SK-N-SH (cell line): ENCODE results near the gene NDOR1. TPM values are rescaled to one million over a fixed set of nuclear protein-coding genes. Genes with fewer than 3 reads are reported as not detected.

ENCODE experiments used
- CTCF ChIP-seq: fragments of 200-600 bp; sonication (generic); IDR thresholded peaks from 2 replicates; pipeline ENCODE4 v1.6.1; 2017; ENCODE audit warnings: antibody characterized with exemption, mild to moderate bottlenecking, moderate library complexity
- EP300 ChIP-seq, 2 experiments: IDR thresholded peaks; 2 replicates each; pipeline versions ENCODE4 v1.4.0 to v1.6.1; 2012; ENCODE audit warnings: borderline replicate concordance in 1 of 2, low read depth in 1 of 2, low read length in 1 of 2
- EZH2phosphoT487 ChIP-seq: fragments of 200-600 bp; sonication (generic); IDR thresholded peaks from 2 replicates; pipeline ENCODE4 v1.6.1; 2017; ENCODE audit warnings: low read depth, mixed run types, mild to moderate bottlenecking, antibody characterized with exemption, moderate library complexity, borderline replicate concordance
- FOSL2 ChIP-seq: IDR thresholded peaks from 2 replicates; pipeline ENCODE4 v1.4.0; 2012; ENCODE audit warnings: low read depth, mild to moderate bottlenecking, moderate library complexity, borderline replicate concordance
- FOXJ3 ChIP-seq: sonication (generic); formaldehyde crosslinking; IDR thresholded peaks from 2 replicates; pipeline ENCODE4 v1.5.1; 2020; ENCODE audit warnings: mild to moderate bottlenecking, missing genetic modification reagents
- FOXM1 ChIP-seq: IDR thresholded peaks from 2 replicates; pipeline ENCODE4 v1.4.0; 2012; ENCODE audit warnings: low read depth, mild to moderate bottlenecking
- GATA2 ChIP-seq: sonication (generic); formaldehyde crosslinking; IDR thresholded peaks from 2 replicates; pipeline ENCODE4 v1.5.0; 2020; ENCODE audit warnings: mild to moderate bottlenecking, missing genetic modification reagents
- IRF3 ChIP-seq: fragments of 150-350 bp; IDR thresholded peaks from 2 replicates; pipeline ENCODE4 v1.6.1; 2016; ENCODE audit warnings: mild to moderate bottlenecking, low read depth, low read length
- JUND ChIP-seq: IDR thresholded peaks from 2 replicates; pipeline ENCODE4 v1.4.0; 2012
- MAX ChIP-seq: IDR thresholded peaks from 2 replicates; pipeline ENCODE4 v1.4.0; 2012; ENCODE audit warnings: low read depth
- POLR2AphosphoS5 ChIP-seq: IDR thresholded peaks from 2 replicates; pipeline ENCODE4 v1.6.1; 2012; ENCODE audit warnings: low read depth, low read length
- RAD21 ChIP-seq: IDR thresholded peaks from 2 replicates; pipeline ENCODE4 v1.6.1; 2012; ENCODE audit warnings: mild to moderate bottlenecking, low read length
- TAF1 ChIP-seq: IDR thresholded peaks from 2 replicates; pipeline ENCODE4 v1.6.1; 2012; ENCODE audit warnings: low read depth, mild to moderate bottlenecking, low read length, moderate library complexity, borderline replicate concordance
- TCF12 ChIP-seq: IDR thresholded peaks from 2 replicates; pipeline ENCODE4 v1.4.0; 2012
- USF2 ChIP-seq: fragments of 150-350 bp; IDR thresholded peaks from 2 replicates; pipeline ENCODE4 v1.6.1; 2017; ENCODE audit warnings: antibody characterized with exemption, low read length, low read depth, borderline replicate concordance
- polyA plus RNA-seq, 3 experiments: library from polyadenylated mRNA; depleted of rRNA; stranded (reverse); fragments of >200 nt; gene quantifications; 2 replicates each; pipeline ENCODE4 v1.2.3, GENCODE V29; 2012
- TF ChIP-seq, protein P1 (sequence below): IDR thresholded peaks from 2 replicates; pipeline ENCODE4 v1.6.1; 2012; ENCODE audit warnings: mild to moderate bottlenecking, low read depth, low read length, moderate library complexity

The NDOR1 gene
- polyA plus RNA-seq, 1 of the 3 experiments (the other 2 are of a cell fraction), result 8.6 TPM

GRCh38 chr9:137200311-137201204 lies 4.9 kb upstream of the NDOR1 start, which contains the start of gene TPRN (continued):
- TF ChIP-seq POLR2AphosphoS5 (peak; percentile 75), TAF1 (peak; percentile 94), EP300 (IDR thresholded peaks at IDR 0.05; ENCODE audit: borderline replicate concordance in 1 of 2, low read depth in 1 of 2, low read length in 1 of 2) (no peak), RAD21 (no peak), USF2 (peak; percentile 10; the same call in 1 of the 2 replicates), CTCF (no peak), GATA2 (CRISPR knock-in tag) (no peak), FOSL2 (no peak), JUND (no peak), FOXJ3 (CRISPR knock-in tag) (no peak), TCF12 (no peak), EZH2phosphoT487 (no peak), IRF3 (peak; percentile 81), FOXM1 (no peak), MAX (no peak)
- TF ChIP-seq, protein P1, sequence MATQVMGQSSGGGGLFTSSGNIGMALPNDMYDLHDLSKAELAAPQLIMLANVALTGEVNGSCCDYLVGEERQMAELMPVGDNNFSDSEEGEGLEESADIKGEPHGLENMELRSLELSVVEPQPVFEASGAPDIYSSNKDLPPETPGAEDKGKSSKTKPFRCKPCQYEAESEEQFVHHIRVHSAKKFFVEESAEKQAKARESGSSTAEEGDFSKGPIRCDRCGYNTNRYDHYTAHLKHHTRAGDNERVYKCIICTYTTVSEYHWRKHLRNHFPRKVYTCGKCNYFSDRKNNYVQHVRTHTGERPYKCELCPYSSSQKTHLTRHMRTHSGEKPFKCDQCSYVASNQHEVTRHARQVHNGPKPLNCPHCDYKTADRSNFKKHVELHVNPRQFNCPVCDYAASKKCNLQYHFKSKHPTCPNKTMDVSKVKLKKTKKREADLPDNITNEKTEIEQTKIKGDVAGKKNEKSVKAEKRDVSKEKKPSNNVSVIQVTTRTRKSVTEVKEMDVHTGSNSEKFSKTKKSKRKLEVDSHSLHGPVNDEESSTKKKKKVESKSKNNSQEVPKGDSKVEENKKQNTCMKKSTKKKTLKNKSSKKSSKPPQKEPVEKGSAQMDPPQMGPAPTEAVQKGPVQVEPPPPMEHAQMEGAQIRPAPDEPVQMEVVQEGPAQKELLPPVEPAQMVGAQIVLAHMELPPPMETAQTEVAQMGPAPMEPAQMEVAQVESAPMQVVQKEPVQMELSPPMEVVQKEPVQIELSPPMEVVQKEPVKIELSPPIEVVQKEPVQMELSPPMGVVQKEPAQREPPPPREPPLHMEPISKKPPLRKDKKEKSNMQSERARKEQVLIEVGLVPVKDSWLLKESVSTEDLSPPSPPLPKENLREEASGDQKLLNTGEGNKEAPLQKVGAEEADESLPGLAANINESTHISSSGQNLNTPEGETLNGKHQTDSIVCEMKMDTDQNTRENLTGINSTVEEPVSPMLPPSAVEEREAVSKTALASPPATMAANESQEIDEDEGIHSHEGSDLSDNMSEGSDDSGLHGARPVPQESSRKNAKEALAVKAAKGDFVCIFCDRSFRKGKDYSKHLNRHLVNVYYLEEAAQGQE, result peak; percentile 66
